22Rv1 (cell line): ENCODE measurements around the gene MATN3.

Experiments
- ZFX ChIP-seq: fragments of 450-650 bp; IDR thresholded peaks from 2 replicates; pipeline ENCODE4 v1.6.1; 2017; ENCODE audit warnings: antibody characterized with exemption, borderline replicate concordance
- TF ChIP-seq, protein P1 (sequence below): fragments of 450-650 bp; IDR thresholded peaks from 2 replicates; pipeline ENCODE4 v1.5.1; 2017; ENCODE audit warnings: mild to moderate bottlenecking

DNA sequence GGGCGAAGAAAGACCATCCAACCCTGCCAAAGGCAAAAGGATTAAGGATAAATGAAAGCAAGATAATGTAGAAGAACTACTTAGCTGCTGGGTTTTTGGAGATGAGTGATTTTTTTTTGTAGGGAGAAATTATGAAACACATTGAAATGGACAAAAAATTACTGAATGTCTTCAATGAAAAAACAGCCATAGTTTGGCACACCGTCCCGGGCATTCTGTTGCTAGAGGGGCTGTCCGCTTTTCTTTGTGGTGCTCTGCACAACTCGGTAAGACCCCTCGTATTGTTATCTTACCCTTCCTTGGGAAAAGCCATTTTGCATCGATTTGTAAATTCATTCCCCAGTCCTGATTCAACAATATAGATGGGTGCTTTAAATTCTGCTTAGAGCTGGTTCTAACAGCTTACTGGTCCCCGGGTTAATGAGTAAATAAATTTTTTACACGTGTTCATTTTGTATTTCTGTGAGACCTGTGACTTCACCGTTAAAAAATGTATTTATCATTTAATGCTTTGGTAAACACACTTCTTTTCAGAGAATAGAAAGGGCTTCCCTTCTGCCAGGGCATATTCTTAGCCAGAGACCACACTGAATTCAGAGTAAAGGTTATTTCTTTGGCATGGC is 39.9 kb upstream of the MATN3 start:
- TF ChIP-seq, protein P1, sequence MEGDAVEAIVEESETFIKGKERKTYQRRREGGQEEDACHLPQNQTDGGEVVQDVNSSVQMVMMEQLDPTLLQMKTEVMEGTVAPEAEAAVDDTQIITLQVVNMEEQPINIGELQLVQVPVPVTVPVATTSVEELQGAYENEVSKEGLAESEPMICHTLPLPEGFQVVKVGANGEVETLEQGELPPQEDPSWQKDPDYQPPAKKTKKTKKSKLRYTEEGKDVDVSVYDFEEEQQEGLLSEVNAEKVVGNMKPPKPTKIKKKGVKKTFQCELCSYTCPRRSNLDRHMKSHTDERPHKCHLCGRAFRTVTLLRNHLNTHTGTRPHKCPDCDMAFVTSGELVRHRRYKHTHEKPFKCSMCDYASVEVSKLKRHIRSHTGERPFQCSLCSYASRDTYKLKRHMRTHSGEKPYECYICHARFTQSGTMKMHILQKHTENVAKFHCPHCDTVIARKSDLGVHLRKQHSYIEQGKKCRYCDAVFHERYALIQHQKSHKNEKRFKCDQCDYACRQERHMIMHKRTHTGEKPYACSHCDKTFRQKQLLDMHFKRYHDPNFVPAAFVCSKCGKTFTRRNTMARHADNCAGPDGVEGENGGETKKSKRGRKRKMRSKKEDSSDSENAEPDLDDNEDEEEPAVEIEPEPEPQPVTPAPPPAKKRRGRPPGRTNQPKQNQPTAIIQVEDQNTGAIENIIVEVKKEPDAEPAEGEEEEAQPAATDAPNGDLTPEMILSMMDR = no peak
- no peak for TF ChIP-seq ZFX
